Activated CD4-positive, CD25-positive, alpha-beta regulatory T cell (primary cell): ENCODE results near the gene ISCU.

Source experiments
- DNase-seq, 4 experiments: peaks; one replicate each; lab custom pipeline; 2025; lab: John Stamatoyannopoulos, UW

The ISCU gene

DNA sequence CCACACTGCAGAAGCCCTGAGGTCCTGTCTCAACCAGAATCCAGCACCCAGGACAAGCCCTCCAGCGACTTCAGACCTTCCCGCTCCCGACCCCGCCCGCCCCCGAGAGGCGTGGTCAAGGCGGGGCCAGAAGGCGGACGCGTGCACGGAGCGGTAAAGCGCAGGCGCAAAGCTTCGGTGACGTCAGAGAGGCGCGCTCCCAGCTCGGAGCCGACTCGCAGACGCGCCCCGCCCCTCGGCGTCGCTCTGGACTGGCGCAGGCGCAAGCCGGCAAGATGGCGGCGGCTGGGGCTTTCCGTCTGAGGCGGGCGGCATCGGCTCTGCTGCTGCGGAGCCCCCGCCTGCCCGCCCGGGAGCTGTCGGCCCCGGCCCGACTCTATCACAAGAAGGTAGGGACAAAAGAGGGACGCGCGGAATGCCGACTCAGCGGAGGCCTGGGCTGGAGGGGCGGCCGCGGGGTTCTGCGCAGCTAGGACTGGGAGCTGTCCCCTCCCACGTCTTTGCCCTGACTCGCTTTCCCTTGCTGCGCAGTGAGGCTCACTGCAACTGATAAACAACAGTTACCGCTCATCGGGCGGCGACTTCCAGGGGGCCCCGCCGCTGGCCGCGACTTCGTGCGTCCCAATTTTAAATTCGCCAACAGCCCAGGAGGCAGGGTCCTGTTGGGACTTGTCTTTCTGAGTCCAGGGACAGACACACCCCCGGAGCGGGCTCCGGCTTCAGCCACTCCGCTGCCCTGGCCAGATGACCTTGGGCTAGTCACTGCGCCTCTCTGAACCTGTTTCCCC, at the start of gene ISCU:
ISCU (plus strand) TSS at position 249 of the 788 bp plus-strand sequence; CDS start at position 276, 27 bp downstream.
- peak; percentile 97 to 99 (median 97) for DNase-seq

DNA sequence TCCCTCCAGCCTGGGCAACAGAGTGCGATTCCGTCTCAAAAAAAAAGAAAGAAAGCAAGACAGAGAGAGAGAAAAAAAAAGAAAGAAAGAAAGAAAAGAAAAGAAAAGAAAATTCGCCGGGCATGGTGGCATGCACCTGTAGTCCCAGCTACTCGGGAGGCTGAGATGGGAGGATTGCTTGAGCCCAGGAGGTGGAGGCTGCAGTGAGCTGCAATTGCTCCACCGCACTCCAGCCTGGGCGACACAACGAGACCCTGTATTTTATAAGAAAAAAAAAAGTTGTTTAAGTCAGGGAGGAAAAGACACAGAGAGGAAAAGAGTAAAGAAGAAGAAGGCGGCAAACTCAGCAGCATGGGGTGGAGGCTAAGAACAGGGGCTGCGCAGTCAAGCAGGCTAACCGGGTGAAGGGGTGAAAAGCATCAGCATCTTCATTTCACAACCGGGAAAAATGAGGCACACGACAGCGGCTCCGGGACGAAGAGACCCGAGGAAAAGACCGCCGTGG, 47.9 kb upstream of the ISCU start:
- DNase-seq, result no peak

DNA sequence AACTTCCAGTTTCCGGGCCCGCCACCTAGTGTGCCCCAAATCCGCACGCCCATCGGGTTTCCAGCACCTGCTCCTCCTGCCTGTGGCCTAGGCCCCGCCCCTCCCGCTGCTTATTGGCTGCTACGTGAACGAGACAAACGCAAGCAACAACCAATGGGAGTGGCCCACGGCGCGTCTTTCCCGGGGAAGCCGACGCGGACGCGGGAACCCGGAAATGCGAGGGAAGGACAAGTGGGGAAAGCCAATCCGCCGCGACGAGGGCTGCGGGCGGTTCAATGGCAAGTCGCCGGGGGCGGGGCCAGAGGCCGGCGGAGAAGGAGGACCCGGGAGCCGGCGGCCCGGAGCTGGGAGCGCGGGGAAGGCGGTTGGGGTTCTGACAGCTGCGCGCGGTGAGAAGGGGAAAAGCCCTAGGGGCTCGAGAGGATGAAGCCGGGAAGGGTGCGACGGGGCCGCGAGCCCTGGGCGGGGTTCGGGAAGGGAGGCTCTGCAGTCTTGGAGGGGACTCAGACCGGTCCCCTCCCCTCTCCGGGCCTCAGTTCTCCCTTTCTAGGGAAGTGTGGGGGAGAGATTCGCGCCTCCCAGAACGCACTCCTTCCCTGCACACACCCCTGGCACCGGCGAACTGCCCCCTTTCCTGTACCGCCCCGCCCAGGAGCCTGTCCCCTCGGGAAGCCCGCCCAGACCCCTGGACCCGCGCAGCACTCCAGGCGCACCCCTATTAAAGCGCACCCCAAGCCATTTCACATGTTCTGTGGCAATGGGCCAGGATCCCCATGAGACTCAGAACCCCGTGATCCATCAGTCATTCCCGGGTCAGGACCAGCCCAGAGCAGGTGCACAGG, 47.2 kb upstream of the ISCU start, which contains the start of gene FICD:
FICD (plus strand) TSS at position 305 of the 842 bp plus-strand sequence. CDS start 1,696 bp downstream, outside the sequence.
- DNase-seq, result peak; percentile 96 to 99 (median 98)

DNA sequence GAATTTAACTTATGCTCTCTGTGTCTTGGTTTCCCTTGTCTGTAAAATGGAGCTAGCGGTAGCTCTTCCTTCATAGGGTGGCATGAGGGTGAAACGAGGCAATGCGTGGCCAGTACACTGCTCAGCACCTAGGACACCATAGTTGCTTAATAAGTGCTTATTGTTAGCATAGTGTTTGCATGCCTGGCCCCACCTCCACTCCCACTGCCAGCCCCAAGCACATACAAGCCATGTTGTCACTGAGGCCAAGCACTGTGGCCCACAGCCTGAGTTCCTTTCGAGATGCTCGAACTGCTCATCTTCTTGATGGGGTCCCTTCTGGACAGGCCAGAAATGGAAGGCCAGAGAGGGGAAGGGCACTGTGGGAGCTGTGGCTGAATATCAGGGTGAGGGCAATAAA, 46.5 kb upstream of the ISCU start:
- DNase-seq, result no peak

DNA sequence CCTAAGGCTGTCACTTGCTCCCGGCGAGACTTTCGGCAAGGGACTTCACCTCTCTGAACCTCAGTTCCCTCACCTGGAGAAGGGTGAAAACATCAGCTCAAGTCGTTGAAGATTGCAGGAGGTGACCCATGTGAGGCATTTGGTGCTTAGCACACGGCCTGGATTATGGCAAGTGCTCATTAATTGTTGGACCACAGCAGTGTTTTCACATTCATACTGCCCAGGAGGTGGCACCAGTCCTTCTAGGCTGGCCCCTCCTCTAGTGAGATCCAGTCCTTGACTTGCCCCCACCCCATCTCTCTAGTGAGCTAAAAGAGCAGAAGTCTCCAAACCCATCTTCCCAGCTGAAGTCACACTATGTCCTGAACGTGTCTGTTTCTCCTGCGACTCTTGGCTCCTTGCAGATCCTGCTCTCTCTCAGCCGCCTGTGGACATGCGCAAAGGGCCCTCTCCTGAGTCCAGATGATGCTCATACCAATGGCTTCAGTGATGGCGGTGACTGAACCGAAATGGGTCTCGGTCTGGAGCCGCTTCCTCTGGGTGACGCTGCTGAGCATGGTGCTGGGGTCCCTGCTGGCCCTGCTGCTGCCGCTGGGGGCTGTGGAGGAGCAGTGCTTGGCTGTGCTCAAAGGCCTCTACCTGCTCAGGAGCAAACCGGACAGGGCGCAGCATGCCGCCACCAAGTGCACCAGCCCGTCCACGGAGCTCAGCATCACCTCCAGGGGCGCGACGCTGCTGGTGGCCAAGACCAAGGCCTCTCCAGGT, 45.7 kb upstream of the ISCU start:
- DNase-seq, result no peak

DNA sequence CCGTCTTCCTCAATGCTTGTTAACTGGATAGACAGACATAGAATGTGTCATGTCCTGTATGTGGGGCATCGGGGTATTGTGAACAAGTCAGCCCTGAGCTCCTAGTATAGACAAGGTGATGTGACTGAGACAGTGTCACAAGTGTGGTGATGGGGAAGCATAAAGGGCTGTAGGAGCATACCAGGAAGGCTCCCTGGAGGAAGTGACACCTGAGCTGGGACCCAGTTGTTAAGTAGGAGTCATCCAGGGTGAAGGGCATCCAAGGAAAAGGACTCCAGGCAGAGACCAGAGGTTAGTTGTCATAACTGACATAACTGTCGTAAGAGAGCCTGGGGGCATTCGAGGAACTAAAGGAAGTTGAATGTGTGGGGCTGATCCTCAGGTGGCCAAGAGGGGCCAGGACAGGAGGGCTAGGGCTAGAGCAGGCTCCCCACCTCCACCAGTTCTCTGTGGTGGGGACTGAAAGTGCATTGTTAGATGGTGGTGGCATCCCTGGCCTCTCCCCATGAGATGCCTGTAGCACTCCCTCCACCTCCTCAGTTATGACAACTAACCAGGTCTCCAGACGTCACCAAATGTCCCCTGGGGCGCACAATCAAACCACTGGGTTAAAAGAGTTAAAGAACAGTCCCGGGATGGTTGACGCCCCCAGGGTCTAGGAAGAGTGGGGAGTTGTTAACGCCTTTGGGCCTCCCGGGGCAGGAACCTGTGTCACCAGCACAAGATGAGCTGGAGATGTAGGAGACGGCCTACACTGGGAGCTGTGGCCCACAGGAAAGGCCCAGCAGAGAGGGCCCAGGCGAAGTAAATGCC, 44.9 kb upstream of the ISCU start:
- no peak for DNase-seq

DNA sequence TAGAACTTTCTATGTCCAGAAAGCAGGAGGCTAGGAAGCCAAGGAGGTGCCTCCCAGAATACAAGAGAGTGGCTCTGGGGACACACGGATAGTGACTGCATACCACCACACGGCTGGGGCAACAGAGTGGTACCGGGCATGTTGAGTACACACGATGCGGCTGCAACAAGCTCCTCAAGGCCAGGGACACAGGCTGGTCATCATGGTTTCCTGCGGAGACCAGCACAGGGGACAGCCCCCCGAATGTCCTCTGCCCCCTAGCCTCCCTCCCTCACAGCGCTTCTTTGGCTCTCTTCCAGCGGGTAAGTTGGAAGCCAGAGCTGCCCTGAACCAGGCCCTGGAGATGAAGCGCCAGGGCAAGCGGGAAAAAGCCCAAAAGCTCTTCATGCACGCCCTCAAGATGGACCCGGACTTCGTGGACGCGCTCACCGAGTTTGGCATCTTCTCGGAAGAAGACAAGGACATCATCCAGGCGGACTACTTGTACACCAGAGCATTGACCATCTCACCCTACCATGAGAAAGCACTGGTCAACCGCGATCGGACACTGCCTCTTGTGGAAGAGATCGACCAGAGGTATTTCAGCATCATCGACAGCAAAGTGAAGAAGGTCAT, 44.2 kb upstream of the ISCU start:
- DNase-seq, result no peak

DNA sequence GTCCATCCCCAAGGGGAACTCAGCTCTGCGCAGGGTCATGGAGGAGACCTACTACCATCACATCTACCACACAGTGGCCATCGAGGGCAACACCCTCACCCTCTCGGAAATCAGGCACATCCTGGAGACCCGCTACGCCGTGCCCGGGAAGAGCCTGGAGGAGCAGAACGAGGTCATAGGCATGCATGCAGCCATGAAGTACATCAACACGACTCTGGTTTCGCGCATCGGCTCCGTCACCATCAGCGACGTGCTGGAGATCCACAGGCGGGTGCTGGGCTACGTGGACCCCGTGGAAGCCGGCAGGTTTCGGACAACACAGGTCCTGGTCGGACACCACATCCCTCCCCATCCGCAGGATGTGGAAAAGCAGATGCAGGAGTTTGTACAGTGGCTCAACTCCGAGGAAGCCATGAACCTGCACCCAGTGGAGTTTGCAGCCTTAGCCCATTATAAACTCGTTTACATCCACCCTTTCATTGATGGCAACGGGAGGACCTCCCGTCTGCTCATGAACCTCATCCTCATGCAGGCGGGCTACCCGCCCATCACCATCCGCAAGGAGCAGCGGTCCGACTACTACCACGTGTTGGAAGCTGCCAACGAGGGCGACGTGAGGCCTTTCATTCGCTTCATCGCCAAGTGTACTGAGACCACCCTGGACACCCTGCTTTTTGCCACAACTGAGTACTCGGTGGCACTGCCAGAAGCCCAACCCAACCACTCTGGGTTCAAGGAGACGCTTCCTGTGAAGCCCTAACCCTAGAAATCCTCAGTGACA, 43.5 kb upstream of the ISCU start:
- DNase-seq, result no peak

DNA sequence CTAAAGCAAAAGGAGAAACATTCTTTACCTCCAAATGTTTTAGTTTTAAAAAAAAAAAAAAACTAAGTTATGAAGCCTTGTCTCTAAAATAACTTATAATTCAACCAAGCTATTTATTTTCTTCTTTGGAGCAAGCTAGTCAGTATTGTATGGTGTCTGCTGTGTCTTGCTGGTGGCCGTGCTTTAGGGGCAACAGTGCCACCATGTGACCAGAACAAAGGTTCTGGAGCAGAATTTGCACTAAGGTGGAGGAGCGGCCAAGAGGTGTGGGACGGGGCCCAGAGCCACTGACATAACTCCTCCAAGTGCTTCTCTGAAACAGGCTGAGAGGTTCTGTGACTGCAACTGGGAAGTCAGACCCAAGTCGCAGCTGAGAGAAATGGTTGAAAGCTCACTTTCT, 42.8 kb upstream of the ISCU start:
- no peak for DNase-seq

DNA sequence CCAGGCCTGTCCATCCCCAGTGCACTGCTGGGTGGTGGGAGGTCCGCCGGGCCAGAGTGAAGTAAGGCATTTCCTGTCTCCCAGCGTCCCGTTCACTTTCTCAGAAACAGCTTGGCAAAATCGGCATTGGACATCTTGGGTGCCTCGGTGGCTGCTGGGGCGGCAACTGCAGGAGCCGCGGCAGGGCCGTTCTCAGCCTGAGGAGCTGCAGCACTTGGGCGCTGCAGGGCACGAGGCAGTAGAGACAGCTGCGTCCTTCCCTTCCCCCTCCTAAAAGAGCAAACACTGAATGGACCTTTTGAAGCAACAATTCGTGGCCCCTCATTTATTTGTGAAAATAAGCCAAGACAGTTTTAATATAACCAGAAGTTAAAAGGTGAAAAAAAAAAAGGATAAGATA, 39.0 kb upstream of the ISCU start:
- no peak for DNase-seq

DNA sequence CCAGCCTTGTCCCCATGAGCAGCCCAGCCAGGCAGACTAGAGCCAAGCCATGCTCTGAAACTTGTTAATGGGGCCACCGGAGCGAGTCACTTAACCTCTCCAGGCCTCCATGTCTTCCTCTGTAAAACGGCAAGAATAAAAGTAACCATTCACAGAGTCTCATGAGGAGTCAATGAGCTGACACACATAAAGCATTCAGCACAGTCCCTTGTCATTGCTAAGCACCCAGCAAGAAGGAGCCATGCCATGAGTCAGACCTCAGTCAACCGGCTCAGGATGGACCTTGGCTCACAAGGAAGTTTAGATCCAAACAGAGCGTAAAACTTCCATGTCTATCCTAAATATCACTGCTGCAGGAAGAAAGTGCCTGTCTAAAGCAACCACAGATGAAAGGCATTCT, 36.7 kb upstream of the ISCU start:
- no peak for DNase-seq

DNA sequence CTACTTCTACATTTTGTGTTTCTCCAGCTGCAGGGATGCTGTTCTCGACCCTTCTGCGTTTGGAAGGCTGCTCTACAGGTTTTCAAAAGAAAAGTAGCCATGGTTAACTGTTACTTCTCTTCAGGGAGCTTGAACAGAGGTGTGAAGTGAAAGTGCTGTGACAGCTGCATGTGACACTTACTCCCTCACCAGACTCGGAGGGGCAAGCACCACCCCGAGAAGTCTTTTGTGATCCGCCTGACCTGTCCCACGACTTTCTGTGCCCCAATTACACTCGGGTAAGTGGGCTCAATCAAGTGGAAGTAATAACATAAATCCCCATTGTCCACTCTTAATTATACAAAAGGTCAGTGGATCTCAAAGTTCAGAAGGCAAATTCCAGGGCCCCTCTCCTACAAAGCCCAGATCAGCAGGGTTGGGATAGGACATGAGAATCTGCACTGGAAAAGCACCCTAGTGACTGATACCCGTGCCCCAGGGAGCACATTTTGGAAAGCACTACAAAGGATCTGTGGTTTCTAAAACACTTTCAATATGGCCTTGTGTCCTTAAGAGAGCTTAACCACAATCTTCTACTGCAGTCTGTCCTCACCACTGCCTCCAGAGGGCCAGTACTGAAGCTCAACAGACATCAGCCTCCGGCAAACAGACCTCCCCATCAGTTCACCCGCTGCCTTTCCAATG, 35.8 kb upstream of the ISCU start:
- DNase-seq, result no peak

DNA sequence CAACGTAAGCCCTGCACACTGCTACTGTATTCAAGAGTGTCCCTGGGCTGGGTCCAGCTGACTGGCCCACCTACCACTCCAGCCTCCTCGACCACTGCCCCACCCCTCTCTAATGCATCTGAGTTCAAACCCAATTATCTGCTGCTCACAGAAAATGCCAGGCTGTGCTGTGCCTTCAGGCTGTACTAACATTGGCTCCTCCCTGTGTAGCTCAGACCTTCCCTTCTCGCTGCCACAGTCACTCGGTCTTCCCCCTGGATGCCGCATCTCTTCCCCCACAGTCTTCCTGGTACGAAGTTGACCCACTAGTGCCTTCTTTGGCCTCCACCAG, 35.3 kb upstream of the ISCU start:
- DNase-seq, result no peak

DNA sequence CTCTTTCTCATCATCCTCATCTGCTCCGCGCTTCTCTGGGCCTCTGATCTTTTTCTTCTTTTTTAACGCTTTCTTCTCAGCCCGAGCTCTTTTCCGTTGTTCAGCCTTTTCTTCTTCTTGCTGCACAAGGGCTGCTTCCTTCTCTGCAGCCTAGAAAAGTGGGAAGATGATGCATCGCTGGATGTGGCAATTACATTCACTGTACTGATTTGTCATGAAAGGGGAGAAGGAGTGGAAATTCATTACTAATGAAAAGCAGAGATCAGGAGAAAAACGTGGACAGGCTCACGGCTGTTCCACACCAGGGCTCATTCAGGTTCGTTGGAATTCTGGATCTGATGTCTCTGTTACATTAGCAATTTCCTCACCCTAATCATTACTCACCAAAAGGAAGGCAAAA, 32.2 kb upstream of the ISCU start:
- no peak for DNase-seq

DNA sequence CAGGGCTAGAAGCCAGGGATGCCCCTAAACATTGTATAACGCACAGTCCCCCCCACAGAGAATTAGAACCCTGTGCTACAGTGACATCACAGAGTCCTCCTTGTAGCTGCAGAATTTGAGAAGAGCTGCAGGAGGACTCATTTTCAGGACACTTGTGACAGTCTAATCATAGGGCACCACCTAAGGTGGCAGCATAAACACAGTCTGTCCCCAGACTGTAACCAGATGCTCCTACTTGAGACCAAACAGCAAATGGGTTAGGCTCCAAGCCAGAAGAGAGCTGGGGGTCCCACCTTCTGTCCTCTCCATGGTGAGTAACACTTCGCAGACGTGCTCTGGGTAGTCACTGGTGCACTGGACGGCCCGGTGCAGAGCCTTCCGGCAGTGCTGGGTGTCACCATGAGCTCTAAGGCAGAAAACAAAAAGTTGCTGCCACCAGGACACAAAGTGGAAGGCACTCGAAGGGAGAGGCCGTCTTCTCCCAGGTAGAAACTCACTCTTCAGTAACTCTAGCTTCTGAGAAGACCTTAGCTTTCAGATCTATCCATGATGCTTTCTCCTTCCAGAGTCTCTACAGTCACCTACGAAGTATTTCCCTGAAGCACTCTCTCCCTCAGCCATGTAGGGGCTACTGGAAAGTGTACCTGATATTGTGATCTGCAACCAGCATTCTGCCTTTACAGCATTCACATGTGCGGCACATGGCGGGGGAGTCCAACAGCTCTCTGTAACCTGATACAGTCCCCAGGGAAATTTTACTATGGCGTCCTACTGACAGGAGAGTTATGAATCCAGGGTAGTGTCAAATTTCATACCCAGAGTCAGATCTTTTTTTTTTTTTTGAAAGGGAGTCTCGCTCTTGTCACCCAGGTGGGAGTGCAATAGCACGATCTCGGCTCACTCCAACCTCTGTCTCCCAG, 30.2 kb upstream of the ISCU start:
- DNase-seq, result no peak

DNA sequence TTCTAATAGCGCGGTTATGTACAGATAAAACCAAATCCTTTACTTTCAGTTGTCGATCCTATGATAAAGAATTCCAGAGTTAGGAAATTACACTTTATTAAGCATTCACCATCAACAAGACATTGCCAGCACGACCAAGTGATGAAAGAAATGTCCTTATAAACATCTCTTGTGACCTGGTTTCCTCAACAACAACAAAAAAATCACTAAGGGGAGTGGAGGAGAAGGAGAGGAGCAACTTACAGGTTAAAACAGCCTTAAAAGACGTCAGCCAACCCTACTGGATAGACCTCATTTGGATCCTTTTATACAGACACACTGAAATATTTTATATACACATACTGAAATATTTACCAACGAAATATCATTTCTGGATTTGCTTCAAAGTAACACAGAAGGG, 24.2 kb upstream of the ISCU start:
- DNase-seq, result no peak

DNA sequence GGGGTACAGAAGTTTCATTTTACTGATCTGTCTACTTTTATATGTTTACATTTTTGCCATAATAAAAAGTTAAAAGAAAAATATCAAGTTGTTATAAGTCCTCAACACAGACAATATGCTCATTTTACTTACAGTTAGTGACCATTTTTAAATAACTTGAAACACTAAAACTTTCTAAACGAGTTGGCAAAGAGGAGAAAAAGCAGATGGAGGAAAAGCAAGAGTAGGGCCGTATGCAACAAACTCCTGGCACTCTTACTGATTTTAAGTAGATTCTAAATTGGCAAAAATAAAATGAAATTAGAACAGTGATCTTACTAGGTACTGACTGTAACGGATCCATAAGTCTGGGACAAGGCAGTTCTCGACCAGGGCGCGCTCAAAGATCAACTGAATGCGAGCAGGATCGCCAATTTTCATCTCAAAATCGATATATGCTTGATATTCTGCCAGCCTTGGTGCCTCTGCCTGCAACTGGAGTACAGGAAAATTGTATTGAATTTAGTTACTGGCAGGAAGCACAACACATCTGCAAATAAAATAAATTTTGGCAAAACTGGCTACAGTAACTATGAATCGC, 23.7 kb upstream of the ISCU start:
- no peak for DNase-seq

DNA sequence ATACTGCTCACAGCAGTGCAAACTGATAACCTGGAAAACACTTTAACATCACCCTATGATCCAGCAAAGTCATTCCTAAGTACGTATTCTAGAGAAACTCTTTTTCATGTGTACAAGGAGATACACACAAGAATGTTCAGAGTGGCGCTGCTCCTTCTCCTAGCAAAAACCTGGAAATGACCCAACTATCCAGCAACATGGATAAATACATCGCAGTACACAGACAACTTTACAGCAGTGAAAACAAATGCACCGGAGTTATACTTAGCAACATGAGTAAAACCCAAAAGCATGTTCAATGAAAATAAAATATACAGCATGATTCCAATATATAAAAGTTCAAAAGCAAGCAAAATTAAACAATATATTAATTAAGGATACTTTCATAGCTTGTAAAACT, 20.1 kb upstream of the ISCU start:
- DNase-seq, result no peak
